Lung (tissue), 12 donors: Measurements from ENCODE around the gene SLC12A1. TPM values are rescaled to one million over a fixed set of nuclear protein-coding genes. Genes with fewer than 3 reads are reported as not detected.
"Not testable (repeated sequence)": the region's sequence is repeated elsewhere in the genome, so short reads cannot be mapped to it uniquely, and the experiment has no call there.

ENCODE experiments used
- ATAC-seq: fragments of 200-7000 bp; cut with Tn5 transposase; one replicate; pipeline ENCODE4 v1.9.1; 2020; ENCODE audit warnings: moderate number of reproducible peaks; ENCODE audit not compliant: insufficient read depth, low FRiP score
- DNase-seq, 3 donors: peaks; one replicate each; pipeline ENCODE4 v3.0.0-alpha.2; 2013 to 2017
- H3K27ac ChIP-seq, 2 donors: one replicate each; pipeline ENCODE4 v1.5.1; 2013; ENCODE audit warnings: mild to moderate bottlenecking in 2 of 2, moderate library complexity in 2 of 2, control low read depth in 1 of 2, inconsistent platforms in 1 of 2, low read depth in 1 of 2, low read length in 1 of 2
- H3K27me3 ChIP-seq, 3 donors: one replicate each; pipeline ENCODE4 v1.5.1; 2013; ENCODE audit warnings: low read length in 2 of 3; ENCODE audit not compliant: control insufficient read depth in 3 of 3, insufficient read depth in 3 of 3
- H3K36me3 ChIP-seq, 4 donors: one replicate each; pipeline ENCODE4 v1.5.1; 2013; ENCODE audit warnings: low read length in 4 of 4, mild to moderate bottlenecking in 1 of 4, moderate library complexity in 1 of 4; ENCODE audit not compliant: control insufficient read depth in 4 of 4, insufficient read depth in 4 of 4
- H3K4me1 ChIP-seq, 5 donors: one replicate each; pipeline ENCODE4 v1.5.1; 2013; ENCODE audit warnings: low read length in 5 of 5, mild to moderate bottlenecking in 2 of 5, moderate library complexity in 1 of 5; ENCODE audit not compliant: control insufficient read depth in 5 of 5, insufficient read depth in 5 of 5
- H3K4me3 ChIP-seq: one replicate; pipeline ENCODE4 v1.5.1; 2013; ENCODE audit warnings: mild to moderate bottlenecking, control low read depth, moderate library complexity
- H3K9ac ChIP-seq, 2 donors: one replicate each; pipeline ENCODE4 v1.5.1; 2013; ENCODE audit warnings: low read length in 2 of 2, control low read depth in 1 of 2; ENCODE audit not compliant: insufficient read depth in 1 of 2
- H3K9me3 ChIP-seq, 4 donors: one replicate each; pipeline ENCODE4 v1.5.1; 2013; ENCODE audit warnings: low read length in 3 of 4, mild to moderate bottlenecking in 1 of 4, moderate library complexity in 1 of 4; ENCODE audit not compliant: control insufficient read depth in 4 of 4, insufficient read depth in 3 of 4
- CTCF ChIP-seq: IDR thresholded peaks from 2 replicates; pipeline ENCODE4 v1.5.1; 2012; ENCODE audit warnings: mild to moderate bottlenecking; ENCODE audit errors: control extremely low read depth, extremely low read depth
- WGBS, 2 donors: extraction: QIAGEN DNeasy Blood & Tissue Kit; methylation state at CpG; one replicate each; pipeline ENCODE4 v1.1.7; 2013; 5-methylcytosine and 5-hydroxymethylcytosine counted together
- polyA plus RNA-seq, 2 donors: library from polyadenylated mRNA; stranded (reverse); fragments of 200-250 nt; gene quantifications; one replicate each; pipeline ENCODE4 v1.2.1, GENCODE V29; 2013
- total RNA-seq, 2 donors: library from RNA; depleted of rRNA in 1 of 2; stranded (reverse); fragments of >200 nt in 1 of 2; gene quantifications; one replicate each; pipeline ENCODE4 v1.2.1, GENCODE V29; 2014 to 2021
- donor health status: control.
- donor health status: control.
- donor health status: Bipolar disorder and iron deficiency.
- donor health status: healthy.
- donor health status: DM: yes; HTN: yes; CAD: no.

Gene SLC12A1
- total and polyA plus RNA-seq, 4 donors, result 0.03 TPM; not detected in 3

- Histone ChIP-seq H3K4me1 (no peaks in the 10 kb centered on the region), H3K4me3 (no peak overlapping the region), H3K27ac (no peak overlapping the region), H3K9ac (no peak overlapping the region), H3K36me3 (no peaks in the 10 kb centered on the region), H3K27me3 (no peaks in the 10 kb centered on the region), H3K9me3 (no peaks in the 10 kb centered on the region)
- no peak for ATAC-seq
- DNase-seq, result no peak
- no peak for TF ChIP-seq CTCF
- 94 to 96% methylated on average over 7 of the region's 7 CpGs for WGBS, 2 donors
Measured at GRCh38 chr15:48323294-48323693, 117.2 kb downstream of the SLC12A1 start.

DNA sequence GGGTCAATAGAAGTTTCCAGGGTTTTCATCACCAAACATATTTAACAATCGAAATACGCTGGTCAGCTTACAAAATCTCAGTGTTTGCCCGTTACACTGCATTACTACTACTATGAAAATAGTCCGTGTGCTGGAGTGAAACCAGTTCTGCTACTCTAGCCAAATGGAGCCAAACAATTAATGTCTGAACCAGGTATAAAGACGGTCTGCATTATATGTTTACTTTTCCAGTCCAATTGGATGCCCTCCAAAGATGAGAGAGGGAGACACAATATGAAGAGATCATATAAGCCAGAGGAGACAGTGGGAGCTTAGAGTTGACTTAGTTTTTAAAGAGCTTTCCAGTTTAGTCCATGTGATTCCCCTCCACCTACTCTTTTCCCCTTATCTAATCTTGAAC, 118.8 kb downstream of the SLC12A1 start:
- no peak for TF ChIP-seq CTCF
- 57 to 63% methylated on average over 5 of the region's 5 CpGs for WGBS, 2 donors
- Histone ChIP-seq H3K4me3 (no peak overlapping the region), H3K4me1 (peaks cover 0 to 4% (median 0%) of the 10 kb centered on the region in 5 donors), H3K9me3 (no peaks in the 10 kb centered on the region), H3K36me3 (no peaks in the 10 kb centered on the region), H3K9ac (no peak overlapping the region), H3K27me3 (no peaks in the 10 kb centered on the region), H3K27ac (no peak overlapping the region)
- peak in 1 of 3 donors; percentile 18 for DNase-seq
- ATAC-seq, result no peak

GRCh38 chr15:48325400-48325799, 119.3 kb downstream of the SLC12A1 start:
- no peaks in the 10 kb centered on the region for H3K9me3 ChIP-seq
- no peak overlapping the region for H3K27ac ChIP-seq
- DNase-seq, result no peak
- no peak overlapping the region for H3K9ac ChIP-seq
- 71 to 82% methylated on average over 5 of the region's 5 CpGs for WGBS, 2 donors
- no peak overlapping the region for H3K4me3 ChIP-seq
- H3K27me3 ChIP-seq, result no peaks in the 10 kb centered on the region
- no peaks in the 10 kb centered on the region for H3K36me3 ChIP-seq
- ATAC-seq, result no peak
- no peak for TF ChIP-seq CTCF
- H3K4me1 ChIP-seq, result peaks cover 0 to 9% (median 0%) of the 10 kb centered on the region in 5 donors

DNA sequence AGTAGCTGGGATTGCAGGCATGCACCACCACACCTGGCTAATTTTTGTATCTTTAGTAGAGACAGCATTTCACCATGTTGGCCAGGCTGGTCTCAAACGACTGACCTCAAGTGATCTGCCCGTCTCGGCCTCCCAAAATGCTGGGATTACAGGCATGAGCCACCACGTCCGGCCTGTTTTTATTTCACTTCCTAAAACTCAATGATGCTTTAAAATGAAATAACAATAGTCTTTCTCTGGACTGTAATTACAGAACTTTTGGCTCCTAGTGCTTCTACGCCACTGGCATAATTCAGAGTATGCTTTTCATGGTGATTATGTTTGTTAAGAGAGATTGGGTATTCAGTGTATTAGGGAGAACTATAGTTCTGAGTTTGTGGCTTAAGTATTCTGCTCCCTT, 120.1 kb downstream of the SLC12A1 start:
- ATAC-seq, DNase-seq, H3K9ac ChIP-seq: not testable (repeated sequence)

More for the DNA sequence above, 120.1 kb downstream of the SLC12A1 start:
- not testable (repeated sequence) for H3K9me3 ChIP-seq, H3K4me3 ChIP-seq, H3K27ac ChIP-seq, H3K27me3 ChIP-seq, H3K36me3 ChIP-seq
- peaks cover 0 to 10% (median 0%) of the 10 kb centered on the region in 5 donors for H3K4me1 ChIP-seq
- WGBS, 2 donors, result 82 to 87% methylated on average over 6 of the region's 6 CpGs
